NT2/D1 (cell line): ENCODE measurements around the gene TERT.

Experiments used
- DNase-seq: peaks from one replicate; pipeline ENCODE4 v3.0.0-alpha.2; 2011; ENCODE audit warnings: low read depth, low spot score
- H3K27me3 ChIP-seq: 2 replicates; pipeline ENCODE4 v1.6.0; 2011; ENCODE audit warnings: mild to moderate bottlenecking; ENCODE audit not compliant: insufficient read length, insufficient read depth
- H3K36me3 ChIP-seq: 2 replicates; pipeline ENCODE4 v1.6.1; 2011; ENCODE audit warnings: mild to moderate bottlenecking, low read length, mixed read lengths; ENCODE audit not compliant: insufficient read depth, insufficient read length
- H3K4me1 ChIP-seq: 2 replicates; pipeline ENCODE4 v1.5.1; 2011; ENCODE audit not compliant: insufficient read depth, insufficient read length
- H3K4me3 ChIP-seq: 2 replicates; pipeline ENCODE4 v1.5.1; 2011; ENCODE audit warnings: low read depth; ENCODE audit not compliant: insufficient read length
- H3K9ac ChIP-seq: 2 replicates; pipeline ENCODE4 v1.6.0; 2011; ENCODE audit warnings: low read depth; ENCODE audit not compliant: insufficient read length
- H3K9me3 ChIP-seq: 2 replicates; pipeline ENCODE4 v1.5.1; 2011; ENCODE audit warnings: mild to moderate bottlenecking, low read length; ENCODE audit not compliant: insufficient read depth
- SUZ12 ChIP-seq: IDR thresholded peaks from 2 replicates; pipeline ENCODE4 v1.6.1; 2011; ENCODE audit not compliant: insufficient read length, insufficient read depth; ENCODE audit errors: extremely low read depth
- YY1 ChIP-seq: IDR thresholded peaks from 2 replicates; pipeline ENCODE4 v1.6.1; 2011; ENCODE audit not compliant: insufficient read length, insufficient read depth
- ZNF274 ChIP-seq: IDR thresholded peaks from 2 replicates; pipeline ENCODE4 v1.6.1; 2011; ENCODE audit warnings: mild to moderate bottlenecking, low read depth, low read length

The TERT gene

GRCh38 chr5:1217596-1218206 is 77.2 kb downstream of the TERT start:
- no peak for DNase-seq
- no peak overlapping the region for H3K4me3 ChIP-seq

GRCh38 chr5:1216918-1217295 is 78.0 kb downstream of the TERT start:
- no peak for DNase-seq
- no peaks in the 10 kb centered on the region for H3K36me3 ChIP-seq
- H3K27me3 ChIP-seq: no peaks in the 10 kb centered on the region
- H3K9me3 ChIP-seq: peaks cover 7% of the 10 kb centered on the region; the same call in 1 of the 2 replicates
- no peak overlapping the region for H3K4me3 ChIP-seq
- H3K4me1 ChIP-seq: no peaks in the 10 kb centered on the region
- TF ChIP-seq SUZ12 (no peak), ZNF274 (no peak), YY1 (no peak)
- H3K9ac ChIP-seq: no peak overlapping the region

More at GRCh38 chr5:1217596-1218206, 77.2 kb downstream of the TERT start:
- Histone ChIP-seq H3K4me1 (no peaks in the 10 kb centered on the region), H3K9ac (no peak overlapping the region), H3K36me3 (no peaks in the 10 kb centered on the region), H3K27me3 (no peaks in the 10 kb centered on the region), H3K9me3 (peaks cover 7% of the 10 kb centered on the region; the same call in 1 of the 2 replicates)
- no peak for TF ChIP-seq SUZ12
- TF ChIP-seq YY1: no peak
- TF ChIP-seq ZNF274: no peak

GRCh38 chr5:1216211-1216917 is 78.5 kb downstream of the TERT start:
- DNase-seq: no peak
- H3K27me3 ChIP-seq: no peaks in the 10 kb centered on the region
- peaks cover 7% of the 10 kb centered on the region; the same call in 1 of the 2 replicates for H3K9me3 ChIP-seq

GRCh38 chr5:1215320-1216096 is 79.4 kb downstream of the TERT start:
- H3K4me1 ChIP-seq: no peaks in the 10 kb centered on the region
- H3K4me3 ChIP-seq: no peak overlapping the region
- H3K27me3 ChIP-seq: no peaks in the 10 kb centered on the region
- H3K36me3 ChIP-seq: no peaks in the 10 kb centered on the region
- H3K9me3 ChIP-seq: peaks cover 7% of the 10 kb centered on the region; the same call in 1 of the 2 replicates
- TF ChIP-seq YY1: no peak
- no peak for TF ChIP-seq SUZ12
- no peak for TF ChIP-seq ZNF274
- no peak overlapping the region for H3K9ac ChIP-seq
- no peak for DNase-seq

More at GRCh38 chr5:1216211-1216917, 78.5 kb downstream of the TERT start:
- no peak overlapping the region for H3K9ac ChIP-seq
- H3K4me3 ChIP-seq: no peak overlapping the region
- H3K4me1 ChIP-seq: no peaks in the 10 kb centered on the region
- no peaks in the 10 kb centered on the region for H3K36me3 ChIP-seq
- TF ChIP-seq SUZ12 (no peak), YY1 (no peak), ZNF274 (no peak)

- H3K36me3 ChIP-seq: no peaks in the 10 kb centered on the region
- peaks cover 7% of the 10 kb centered on the region; the same call in 1 of the 2 replicates for H3K9me3 ChIP-seq
- H3K4me1 ChIP-seq: no peaks in the 10 kb centered on the region
- no peak overlapping the region for H3K9ac ChIP-seq
- TF ChIP-seq YY1 (no peak), ZNF274 (no peak), SUZ12 (no peak)
- H3K4me3 ChIP-seq: no peak overlapping the region
- H3K27me3 ChIP-seq: no peaks in the 10 kb centered on the region
- no peak for DNase-seq
These were observed 80.0 kb downstream of the TERT start for GRCh38 chr5:1214936-1215220.

- DNase-seq: no peak
- Histone ChIP-seq H3K4me1 (no peaks in the 10 kb centered on the region), H3K27me3 (no peaks in the 10 kb centered on the region), H3K9me3 (peaks cover 7% of the 10 kb centered on the region; the same call in 1 of the 2 replicates), H3K9ac (no peak overlapping the region), H3K36me3 (no peaks in the 10 kb centered on the region), H3K4me3 (no peak overlapping the region)
- TF ChIP-seq ZNF274 (no peak), SUZ12 (no peak), YY1 (no peak)
These were observed 80.5 kb downstream of the TERT start for GRCh38 chr5:1214163-1214935.
